Aorta (tissue), 5 donors: ENCODE results near the gene EMILIN2. TPM values are rescaled to one million over a fixed set of nuclear protein-coding genes. Genes with fewer than 3 reads are reported as not detected.

Experiments
- ATAC-seq: fragments of 200-7000 bp; cut with Tn5 transposase; one replicate; pipeline ENCODE4 v1.9.1; 2022; ENCODE audit warnings: moderate library complexity; ENCODE audit not compliant: low FRiP score
- DNase-seq, 2 donors: peaks; one replicate each; pipeline ENCODE4 v3.0.0-alpha.2; 2020
- H3K27ac ChIP-seq, 2 donors: one replicate each; pipeline ENCODE4 v1.5.1; 2013; ENCODE audit warnings: low read length in 2 of 2, mild to moderate bottlenecking in 2 of 2, moderate library complexity in 2 of 2, control low read depth in 1 of 2, inconsistent platforms in 1 of 2, low read depth in 1 of 2
- H3K27me3 ChIP-seq, 2 donors: one replicate each; pipeline ENCODE4 v1.6.1; 2013; ENCODE audit warnings: control low read depth in 1 of 2, low read length in 1 of 2, mild to moderate bottlenecking in 1 of 2, moderate library complexity in 1 of 2; ENCODE audit not compliant: insufficient read depth in 2 of 2, control insufficient read depth in 1 of 2
- H3K36me3 ChIP-seq, 2 donors: one replicate each; pipeline ENCODE4 v1.6.1; 2013; ENCODE audit warnings: control low read depth in 1 of 2, low read length in 1 of 2, mild to moderate bottlenecking in 1 of 2; ENCODE audit not compliant: insufficient read depth in 2 of 2, control insufficient read depth in 1 of 2
- H3K4me1 ChIP-seq, 2 donors: one replicate each; pipeline ENCODE4 v1.6.1; 2013; ENCODE audit warnings: low read length in 2 of 2, control low read depth in 1 of 2, mild to moderate bottlenecking in 1 of 2, moderate library complexity in 1 of 2; ENCODE audit not compliant: insufficient read depth in 2 of 2, control insufficient read depth in 1 of 2
- H3K4me3 ChIP-seq, 2 donors: one replicate each; pipeline ENCODE4 v1.5.1; 2013; ENCODE audit warnings: low read length in 2 of 2, control low read depth in 1 of 2, mild to moderate bottlenecking in 1 of 2
- H3K9me3 ChIP-seq: one replicate; pipeline ENCODE4 v1.6.1; 2013; ENCODE audit warnings: mild to moderate bottlenecking, low read length; ENCODE audit not compliant: control insufficient read depth
- WGBS, 2 donors: extraction: QIAGEN DNeasy Blood & Tissue Kit; methylation state at CpG; one replicate each; pipeline ENCODE4 v1.1.7; 2013; 5-methylcytosine and 5-hydroxymethylcytosine counted together
- intact Hi-C, 2 donors: fragments of 100-400 bp; cut with DNase I; formaldehyde crosslinking; loops; one replicate each; pipeline versions ENCODE4 v1.14.2 to v1.15.0; 2022
- polyA plus RNA-seq, 2 donors: library from polyadenylated mRNA; stranded (reverse); fragments of 200-250 nt; gene quantifications; one replicate each; pipeline ENCODE4 v1.2.3, GENCODE V29; 2013
- total RNA-seq, 2 donors: library from RNA; stranded (reverse); fragmentation: NEBNext Ultra II Directional; extraction: Animal tissue kit (Norgen Biotek cat#: 25700); gene quantifications; one replicate each; pipeline ENCODE4 v1.2.1, GENCODE V29; 2021
- donor health status: healthy with polysubstance abuse.
- donor health status: Bipolar disorder and iron deficiency.
- donor health status: DM: no; HTN: no; CAD: no.
- donor health status: DM: no; HTN: no; CAD: no.
- donor health status: DM: yes; HTN: yes; CAD: no.

EMILIN2 gene
- total and polyA plus RNA-seq, 4 donors: 1.1 to 34.5 (median 13.8) TPM

- no peak overlapping the region for H3K4me3 ChIP-seq
- peaks cover 1% of the 10 kb centered on the region for H3K9me3 ChIP-seq
- intact Hi-C loops: no loop called here
- no peaks in the 10 kb centered on the region for H3K36me3 ChIP-seq
- H3K27me3 ChIP-seq: no peaks in the 10 kb centered on the region
- ATAC-seq (no peak), DNase-seq (no peak)
- H3K4me1 ChIP-seq: no peaks in the 10 kb centered on the region
- 84 to 86% methylated on average over 3 of the region's 3 CpGs for WGBS, 2 donors
- H3K27ac ChIP-seq: no peak overlapping the region
Observed at GRCh38 chr18:2889761-2890192, 43.0 kb downstream of the EMILIN2 start.

DNA sequence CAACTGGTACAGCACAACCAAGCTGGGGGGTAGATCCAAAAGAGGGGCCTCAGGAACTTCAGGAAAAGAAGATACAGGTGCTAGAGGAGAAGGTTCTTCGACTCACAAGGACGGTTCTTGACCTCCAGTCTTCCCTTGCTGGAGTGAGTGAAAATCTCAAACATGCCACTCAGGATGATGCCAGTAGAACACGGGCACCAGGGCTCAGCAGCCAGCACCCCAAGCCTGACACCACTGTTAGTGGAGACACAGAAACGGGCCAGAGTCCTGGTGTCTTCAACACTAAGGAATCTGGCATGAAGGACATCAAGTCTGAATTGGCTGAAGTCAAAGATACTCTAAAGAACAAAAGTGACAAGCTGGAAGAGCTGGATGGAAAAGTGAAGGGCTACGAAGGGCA lies 43.8 kb downstream of the EMILIN2 start:
- no peak for DNase-seq
- Histone ChIP-seq H3K36me3 (no peaks in the 10 kb centered on the region), H3K27me3 (no peaks in the 10 kb centered on the region), H3K27ac (no peak overlapping the region), H3K4me3 (no peak overlapping the region), H3K4me1 (no peaks in the 10 kb centered on the region), H3K9me3 (peaks cover 4% of the 10 kb centered on the region)
- 90 to 93% methylated on average over 5 of the region's 5 CpGs for WGBS, 2 donors
- ATAC-seq: no peak
- intact Hi-C loops: no loop called here

DNA sequence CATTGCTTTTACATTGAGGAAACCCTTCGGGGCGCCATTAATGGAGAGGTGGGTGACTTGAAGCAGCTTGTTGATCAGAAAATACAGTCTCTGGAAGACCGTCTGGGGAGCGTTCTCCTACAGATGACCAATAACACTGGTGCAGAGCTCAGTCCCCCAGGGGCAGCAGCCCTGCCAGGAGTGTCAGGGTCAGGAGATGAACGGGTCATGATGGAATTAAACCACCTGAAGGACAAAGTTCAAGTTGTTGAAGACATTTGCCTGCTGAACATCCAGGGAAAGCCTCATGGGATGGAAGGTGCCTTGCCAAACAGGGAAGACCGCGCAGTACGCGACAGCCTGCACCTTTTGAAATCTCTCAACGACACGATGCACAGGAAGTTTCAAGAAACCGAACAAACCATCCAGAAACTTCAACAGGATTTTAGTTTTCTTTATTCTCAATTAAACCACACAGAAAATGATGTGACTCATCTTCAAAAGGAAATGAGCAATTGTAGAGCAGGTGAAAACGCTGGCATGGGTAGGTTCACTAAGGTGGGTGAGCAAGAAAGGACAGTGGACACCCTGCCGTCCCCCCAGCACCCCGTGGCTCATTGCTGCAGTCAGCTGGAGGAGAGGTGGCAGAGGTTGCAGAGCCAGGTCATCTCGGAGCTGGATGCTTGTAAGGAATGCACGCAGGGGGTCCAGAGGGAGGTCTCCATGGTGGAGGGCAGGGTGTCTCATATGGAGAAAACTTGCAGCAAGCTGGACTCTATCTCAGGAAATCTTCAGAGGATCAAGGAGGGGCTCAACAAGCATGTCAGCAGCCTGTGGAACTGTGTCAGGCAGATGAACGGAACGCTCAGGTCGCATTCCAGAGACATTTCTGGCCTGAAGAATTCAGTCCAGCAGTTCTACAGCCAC lies 45.0 kb downstream of the EMILIN2 start:
- ATAC-seq: no peak
- DNase-seq: no peak

GRCh38 chr18:2893056-2893455 lies 46.2 kb downstream of the EMILIN2 start:
- ATAC-seq (no peak), DNase-seq (no peak)
- H3K27me3 ChIP-seq: no peaks in the 10 kb centered on the region
- no peaks in the 10 kb centered on the region for H3K36me3 ChIP-seq
- 91% methylated on average over 4 of the region's 4 CpGs for WGBS, 2 donors
- no peak overlapping the region for H3K4me3 ChIP-seq
- no peaks in the 10 kb centered on the region for H3K4me1 ChIP-seq
- peaks cover 4% of the 10 kb centered on the region for H3K9me3 ChIP-seq
- H3K27ac ChIP-seq: no peak overlapping the region
- intact Hi-C loops: no loop called here

More for the DNA sequence above, 45.0 kb downstream of the EMILIN2 start:
- no peak overlapping the region for H3K27ac ChIP-seq
- H3K4me3 ChIP-seq: no peak overlapping the region
- no peaks in the 10 kb centered on the region for H3K4me1 ChIP-seq
- H3K36me3 ChIP-seq: no peaks in the 10 kb centered on the region
- WGBS, 2 donors: 92 to 93% methylated on average over 20 of the region's 20 CpGs
- H3K27me3 ChIP-seq: no peaks in the 10 kb centered on the region
- intact Hi-C loops: no loop called here
- peaks cover 4% of the 10 kb centered on the region for H3K9me3 ChIP-seq

DNA sequence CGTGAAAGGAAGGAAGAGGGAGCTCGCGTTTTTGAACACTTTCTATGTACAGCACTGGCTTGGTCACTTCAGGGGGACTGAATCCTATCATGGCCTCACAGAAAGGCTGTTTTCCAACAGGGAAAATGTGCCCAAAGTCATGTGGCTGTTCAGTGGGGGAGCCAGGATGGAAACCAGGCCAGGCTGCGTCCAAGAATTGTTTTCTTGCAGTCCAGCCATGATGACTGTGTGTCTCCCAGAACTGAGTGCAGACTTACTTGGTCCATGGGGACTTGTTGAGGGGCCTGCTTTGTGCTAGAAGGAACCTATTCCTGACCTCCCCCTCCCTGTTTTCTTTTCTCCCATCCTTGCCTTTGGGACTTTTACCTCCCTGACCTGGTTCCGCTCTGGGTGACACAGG lies 46.9 kb downstream of the EMILIN2 start:
- intact Hi-C loops: no loop called here
- 72 to 78% methylated on average over 5 of the region's 5 CpGs for WGBS, 2 donors
- no peak for ATAC-seq
- Histone ChIP-seq H3K27me3 (no peaks in the 10 kb centered on the region), H3K4me1 (no peaks in the 10 kb centered on the region), H3K9me3 (peaks cover 4% of the 10 kb centered on the region), H3K27ac (no peak overlapping the region), H3K4me3 (no peak overlapping the region), H3K36me3 (no peaks in the 10 kb centered on the region)
- DNase-seq: no peak

DNA sequence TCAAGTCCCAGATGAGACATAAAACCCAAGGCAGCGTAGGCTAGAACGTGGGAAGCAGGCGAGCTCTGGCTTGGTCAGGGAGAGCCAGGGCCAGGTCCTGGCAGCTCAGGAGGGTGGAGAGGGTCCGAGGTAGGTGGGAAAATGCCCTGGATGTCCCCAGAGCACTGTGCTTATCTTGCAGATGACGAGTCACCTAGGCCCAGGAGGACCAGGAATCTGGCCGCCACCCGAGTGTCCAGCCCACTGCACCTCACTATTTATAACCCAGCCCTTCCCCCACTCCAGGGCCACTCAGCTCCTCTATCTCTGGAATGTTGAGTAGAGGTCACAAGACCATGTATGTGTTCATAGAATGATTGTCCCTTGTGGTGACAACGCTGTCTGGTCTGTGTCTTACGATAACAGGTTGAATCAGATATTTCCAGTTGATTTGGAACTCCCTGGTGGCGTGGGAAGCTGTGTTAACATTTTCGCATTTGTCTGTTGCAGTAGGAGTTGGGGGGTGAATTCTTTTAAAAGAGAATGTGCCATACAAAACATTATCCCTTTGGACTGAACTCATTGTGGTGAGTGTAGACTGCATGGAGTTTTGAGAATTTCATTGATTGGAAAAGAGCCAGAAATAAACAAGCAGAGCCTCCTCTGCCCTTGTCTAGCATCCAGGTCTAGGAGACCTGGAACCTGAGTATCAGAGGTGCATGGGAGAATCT lies 47.5 kb downstream of the EMILIN2 start:
- intact Hi-C loops: no loop called here
- no peak overlapping the region for H3K27ac ChIP-seq
- H3K4me3 ChIP-seq: no peak overlapping the region
- no peak for DNase-seq
- H3K36me3 ChIP-seq: no peaks in the 10 kb centered on the region
- H3K9me3 ChIP-seq: peaks cover 4% of the 10 kb centered on the region
- no peak for ATAC-seq
- H3K4me1 ChIP-seq: no peaks in the 10 kb centered on the region
- WGBS, 2 donors: 71 to 82% methylated on average over 11 of the region's 11 CpGs
- no peaks in the 10 kb centered on the region for H3K27me3 ChIP-seq

- H3K27me3 ChIP-seq: no peaks in the 10 kb centered on the region
- 90 to 94% methylated on average over 2 of the region's 2 CpGs for WGBS, 2 donors
- H3K36me3 ChIP-seq: no peaks in the 10 kb centered on the region
- DNase-seq: no peak
- no peak overlapping the region for H3K4me3 ChIP-seq
- no peaks in the 10 kb centered on the region for H3K4me1 ChIP-seq
- H3K27ac ChIP-seq: no peak overlapping the region
- intact Hi-C loops: no loop called here
- peaks cover 4% of the 10 kb centered on the region for H3K9me3 ChIP-seq
- ATAC-seq: no peak
Observed at GRCh38 chr18:2894841-2895370, 48.1 kb downstream of the EMILIN2 start.

GRCh38 chr18:2895391-2895790 lies 48.6 kb downstream of the EMILIN2 start:
- no peak overlapping the region for H3K27ac ChIP-seq
- H3K36me3 ChIP-seq: no peaks in the 10 kb centered on the region
- intact Hi-C loops: no loop called here
- DNase-seq (no peak), ATAC-seq (no peak)
- H3K4me3 ChIP-seq: no peak overlapping the region
- H3K4me1 ChIP-seq: no peaks in the 10 kb centered on the region
- H3K27me3 ChIP-seq: no peaks in the 10 kb centered on the region
- WGBS, 2 donors: 95 to 98% methylated on average over 7 of the region's 7 CpGs
- H3K9me3 ChIP-seq: peaks cover 4% of the 10 kb centered on the region
